Measurements from ENCODE around the gene RHBDD1. TPM values are rescaled to one million over a fixed set of nuclear protein-coding genes. Genes with fewer than 3 reads are reported as not detected.

The RHBDD1 gene
- total and polyA plus RNA-seq, 4 donors = 8.5 to 45.8 (median 16.1) TPM

DNA sequence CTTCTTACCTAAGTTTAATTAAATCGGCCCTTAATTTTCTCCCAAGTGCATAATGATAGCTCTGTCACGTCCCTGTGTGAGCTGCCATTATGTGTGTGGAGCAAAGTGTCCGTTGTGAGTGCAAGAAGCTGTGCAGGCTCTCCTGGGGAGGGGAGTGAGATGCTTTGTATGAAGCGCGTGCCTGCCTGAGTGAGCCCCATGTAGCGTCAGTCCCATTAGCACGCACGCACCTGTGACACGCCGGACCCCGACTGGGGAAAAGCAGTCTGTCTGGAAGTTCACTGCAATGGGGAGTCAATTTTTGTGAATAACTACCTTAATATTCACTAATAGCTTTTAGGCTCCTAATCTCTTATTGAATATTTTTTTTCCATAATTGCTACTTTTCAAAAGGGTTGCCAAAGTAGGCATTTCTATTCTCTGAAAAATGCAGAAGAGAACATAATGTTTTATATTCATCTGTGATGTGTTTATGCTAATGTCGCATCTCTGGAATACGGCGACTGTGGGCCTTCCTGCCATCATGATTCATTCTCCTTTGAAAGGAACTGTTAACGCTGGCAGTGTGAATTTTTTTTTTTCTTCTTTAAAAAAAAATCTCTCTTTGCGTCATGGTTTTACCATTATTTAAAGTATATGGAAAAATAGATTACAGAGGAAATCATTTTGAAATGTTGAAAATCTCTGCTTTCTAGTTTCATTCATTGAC, 170.5 kb downstream of the RHBDD1 start:
- no peak overlapping the region for H3K27ac ChIP-seq (ENCODE audit: low read depth in 1 of 2, low read length in 2 of 2)
- H3K9ac ChIP-seq (ENCODE audit: low read depth in 1 of 2, low read length in 2 of 2) = no peak overlapping the region
- H3K27me3 ChIP-seq (ENCODE audit: control insufficient read depth in 4 of 4, insufficient read depth in 4 of 4, low read length in 3 of 4) = no peaks in the 10 kb centered on the region
- 94% methylated on average over 16 of the region's 16 CpGs for WGBS
- H3K4me3 ChIP-seq (ENCODE audit: low read depth in 1 of 3, low read length in 3 of 3) = no peak overlapping the region
- DNase-seq (ENCODE audit: low spot score) = no peak
- H3K36me3 ChIP-seq (ENCODE audit: control insufficient read depth in 4 of 4, insufficient read depth in 3 of 4, low read depth in 1 of 4, low read length in 3 of 4) = no peaks in the 10 kb centered on the region
- no peak for TF ChIP-seq JUND (IDR thresholded peaks at IDR 0.05)
- TF ChIP-seq FOXA2 (IDR thresholded peaks at IDR 0.05) = no peak
- no peak for TF ChIP-seq RXRA (IDR thresholded peaks at IDR 0.05)
- TF ChIP-seq GABPA (IDR thresholded peaks at IDR 0.05 in 1 of 2, conservative IDR thresholded peaks at IDR 0.05 in 1 of 2) = no peak
- H3K9me3 ChIP-seq (ENCODE audit: control insufficient read depth in 4 of 4, low read length in 3 of 4) = no peaks in the 10 kb centered on the region
- H3K4me1 ChIP-seq (ENCODE audit: control insufficient read depth in 4 of 4, insufficient read depth in 4 of 4, low read length in 3 of 4) = no peaks in the 10 kb centered on the region

DNA sequence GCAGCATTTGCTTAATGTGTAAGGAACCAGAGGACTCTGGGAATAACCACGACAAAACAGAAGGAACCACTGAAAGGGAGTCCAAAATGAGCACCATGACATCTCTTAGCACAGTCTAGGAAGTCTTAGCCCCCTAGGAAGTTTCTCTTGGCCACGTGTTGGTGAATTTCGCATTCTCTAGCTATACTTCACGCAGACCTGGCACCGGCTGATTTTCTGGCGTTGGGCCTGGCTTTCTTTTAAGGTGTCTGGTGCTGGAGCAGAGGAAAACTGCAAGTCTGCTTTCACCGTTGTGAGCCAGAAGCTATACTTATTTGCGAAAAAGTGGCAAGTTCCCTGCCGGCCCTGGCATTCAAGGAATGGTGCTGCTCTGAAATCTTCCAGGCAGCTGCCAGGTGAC, 171.3 kb downstream of the RHBDD1 start:
- H3K4me1 ChIP-seq (ENCODE audit: control insufficient read depth in 4 of 4, insufficient read depth in 4 of 4, low read length in 3 of 4) = no peaks in the 10 kb centered on the region
- H3K9me3 ChIP-seq (ENCODE audit: control insufficient read depth in 4 of 4, low read length in 3 of 4) = no peaks in the 10 kb centered on the region
- no peak overlapping the region for H3K9ac ChIP-seq (ENCODE audit: low read depth in 1 of 2, low read length in 2 of 2)
- H3K36me3 ChIP-seq (ENCODE audit: control insufficient read depth in 4 of 4, insufficient read depth in 3 of 4, low read depth in 1 of 4, low read length in 3 of 4) = no peaks in the 10 kb centered on the region
- no peak overlapping the region for H3K4me3 ChIP-seq (ENCODE audit: low read depth in 1 of 3, low read length in 3 of 3)
- WGBS = 84% methylated on average over 9 of the region's 9 CpGs
- H3K27me3 ChIP-seq (ENCODE audit: control insufficient read depth in 4 of 4, insufficient read depth in 4 of 4, low read length in 3 of 4) = no peaks in the 10 kb centered on the region
- TF ChIP-seq, protein P1, sequence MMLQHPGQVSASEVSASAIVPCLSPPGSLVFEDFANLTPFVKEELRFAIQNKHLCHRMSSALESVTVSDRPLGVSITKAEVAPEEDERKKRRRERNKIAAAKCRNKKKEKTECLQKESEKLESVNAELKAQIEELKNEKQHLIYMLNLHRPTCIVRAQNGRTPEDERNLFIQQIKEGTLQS (IDR thresholded peaks at IDR 0.05) = no peak
- TF ChIP-seq SP1 (IDR thresholded peaks at IDR 0.05) (no peak), JUND (IDR thresholded peaks at IDR 0.05) (no peak), HNF4G (IDR thresholded peaks at IDR 0.05) (no peak), NR2F2 (IDR thresholded peaks at IDR 0.05) (no peak), RAD21 (IDR thresholded peaks at IDR 0.05) (no peak)
- TF ChIP-seq, protein P2, sequence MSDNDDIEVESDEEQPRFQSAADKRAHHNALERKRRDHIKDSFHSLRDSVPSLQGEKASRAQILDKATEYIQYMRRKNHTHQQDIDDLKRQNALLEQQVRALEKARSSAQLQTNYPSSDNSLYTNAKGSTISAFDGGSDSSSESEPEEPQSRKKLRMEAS (IDR thresholded peaks at IDR 0.05) = no peak
- H3K27ac ChIP-seq (ENCODE audit: low read depth in 1 of 2, low read length in 2 of 2) = no peak overlapping the region
- no peak for DNase-seq (ENCODE audit: low spot score)

GRCh38 chr2:227007940-227008339, 172.1 kb downstream of the RHBDD1 start:
- Histone ChIP-seq H3K4me1 (ENCODE audit: control insufficient read depth in 4 of 4, insufficient read depth in 4 of 4, low read length in 3 of 4) (no peaks in the 10 kb centered on the region), H3K4me3 (ENCODE audit: low read depth in 1 of 3, low read length in 3 of 3) (no peak overlapping the region), H3K27me3 (ENCODE audit: control insufficient read depth in 4 of 4, insufficient read depth in 4 of 4, low read length in 3 of 4) (no peaks in the 10 kb centered on the region), H3K27ac (ENCODE audit: low read depth in 1 of 2, low read length in 2 of 2) (no peak overlapping the region), H3K9ac (ENCODE audit: low read depth in 1 of 2, low read length in 2 of 2) (no peak overlapping the region), H3K9me3 (ENCODE audit: control insufficient read depth in 4 of 4, low read length in 3 of 4) (no peaks in the 10 kb centered on the region), H3K36me3 (ENCODE audit: control insufficient read depth in 4 of 4, insufficient read depth in 3 of 4, low read depth in 1 of 4, low read length in 3 of 4) (no peaks in the 10 kb centered on the region)
- DNase-seq (ENCODE audit: low spot score) = no peak
- WGBS = 96% methylated on average over 17 of the region's 17 CpGs
- TF ChIP-seq RAD21 (IDR thresholded peaks at IDR 0.05) (no peak), YY1 (IDR thresholded peaks at IDR 0.05) (no peak)

- no peak for TF ChIP-seq HNF4G (IDR thresholded peaks at IDR 0.05)
- TF ChIP-seq EGR1 (IDR thresholded peaks at IDR 0.05; ENCODE audit: low read depth in 2 of 2) = no peak
- no peak for TF ChIP-seq FOXA1 (IDR thresholded peaks at IDR 0.05)
- TF ChIP-seq SP1 (IDR thresholded peaks at IDR 0.05) = no peak
- TF ChIP-seq, protein P1 (IDR thresholded peaks at IDR 0.05) = no peak
- no peak for TF ChIP-seq TAF1 (conservative IDR thresholded peaks at IDR 0.05)
- TF ChIP-seq, protein P3, sequence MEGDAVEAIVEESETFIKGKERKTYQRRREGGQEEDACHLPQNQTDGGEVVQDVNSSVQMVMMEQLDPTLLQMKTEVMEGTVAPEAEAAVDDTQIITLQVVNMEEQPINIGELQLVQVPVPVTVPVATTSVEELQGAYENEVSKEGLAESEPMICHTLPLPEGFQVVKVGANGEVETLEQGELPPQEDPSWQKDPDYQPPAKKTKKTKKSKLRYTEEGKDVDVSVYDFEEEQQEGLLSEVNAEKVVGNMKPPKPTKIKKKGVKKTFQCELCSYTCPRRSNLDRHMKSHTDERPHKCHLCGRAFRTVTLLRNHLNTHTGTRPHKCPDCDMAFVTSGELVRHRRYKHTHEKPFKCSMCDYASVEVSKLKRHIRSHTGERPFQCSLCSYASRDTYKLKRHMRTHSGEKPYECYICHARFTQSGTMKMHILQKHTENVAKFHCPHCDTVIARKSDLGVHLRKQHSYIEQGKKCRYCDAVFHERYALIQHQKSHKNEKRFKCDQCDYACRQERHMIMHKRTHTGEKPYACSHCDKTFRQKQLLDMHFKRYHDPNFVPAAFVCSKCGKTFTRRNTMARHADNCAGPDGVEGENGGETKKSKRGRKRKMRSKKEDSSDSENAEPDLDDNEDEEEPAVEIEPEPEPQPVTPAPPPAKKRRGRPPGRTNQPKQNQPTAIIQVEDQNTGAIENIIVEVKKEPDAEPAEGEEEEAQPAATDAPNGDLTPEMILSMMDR (IDR thresholded peaks at IDR 0.05; ENCODE audit: low read depth, low read length, missing input control) = no peak
- TF ChIP-seq RXRA (IDR thresholded peaks at IDR 0.05) = no peak
- no peak for TF ChIP-seq YY1 (IDR thresholded peaks at IDR 0.05)
- TF ChIP-seq, protein P4, sequence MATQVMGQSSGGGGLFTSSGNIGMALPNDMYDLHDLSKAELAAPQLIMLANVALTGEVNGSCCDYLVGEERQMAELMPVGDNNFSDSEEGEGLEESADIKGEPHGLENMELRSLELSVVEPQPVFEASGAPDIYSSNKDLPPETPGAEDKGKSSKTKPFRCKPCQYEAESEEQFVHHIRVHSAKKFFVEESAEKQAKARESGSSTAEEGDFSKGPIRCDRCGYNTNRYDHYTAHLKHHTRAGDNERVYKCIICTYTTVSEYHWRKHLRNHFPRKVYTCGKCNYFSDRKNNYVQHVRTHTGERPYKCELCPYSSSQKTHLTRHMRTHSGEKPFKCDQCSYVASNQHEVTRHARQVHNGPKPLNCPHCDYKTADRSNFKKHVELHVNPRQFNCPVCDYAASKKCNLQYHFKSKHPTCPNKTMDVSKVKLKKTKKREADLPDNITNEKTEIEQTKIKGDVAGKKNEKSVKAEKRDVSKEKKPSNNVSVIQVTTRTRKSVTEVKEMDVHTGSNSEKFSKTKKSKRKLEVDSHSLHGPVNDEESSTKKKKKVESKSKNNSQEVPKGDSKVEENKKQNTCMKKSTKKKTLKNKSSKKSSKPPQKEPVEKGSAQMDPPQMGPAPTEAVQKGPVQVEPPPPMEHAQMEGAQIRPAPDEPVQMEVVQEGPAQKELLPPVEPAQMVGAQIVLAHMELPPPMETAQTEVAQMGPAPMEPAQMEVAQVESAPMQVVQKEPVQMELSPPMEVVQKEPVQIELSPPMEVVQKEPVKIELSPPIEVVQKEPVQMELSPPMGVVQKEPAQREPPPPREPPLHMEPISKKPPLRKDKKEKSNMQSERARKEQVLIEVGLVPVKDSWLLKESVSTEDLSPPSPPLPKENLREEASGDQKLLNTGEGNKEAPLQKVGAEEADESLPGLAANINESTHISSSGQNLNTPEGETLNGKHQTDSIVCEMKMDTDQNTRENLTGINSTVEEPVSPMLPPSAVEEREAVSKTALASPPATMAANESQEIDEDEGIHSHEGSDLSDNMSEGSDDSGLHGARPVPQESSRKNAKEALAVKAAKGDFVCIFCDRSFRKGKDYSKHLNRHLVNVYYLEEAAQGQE (IDR thresholded peaks at IDR 0.05) = no peak
- no peak for TF ChIP-seq GABPA (IDR thresholded peaks at IDR 0.05 in 1 of 2, conservative IDR thresholded peaks at IDR 0.05 in 1 of 2)
- no peak for TF ChIP-seq JUND (IDR thresholded peaks at IDR 0.05)
- TF ChIP-seq RAD21 (IDR thresholded peaks at IDR 0.05) = no peak
- 68% methylated on average over 3 of the region's 3 CpGs for WGBS
Observed at GRCh38 chr2:227010433-227010832, 174.6 kb downstream of the RHBDD1 start.

More at GRCh38 chr2:227010433-227010832, 174.6 kb downstream of the RHBDD1 start:
- no peak overlapping the region for H3K9ac ChIP-seq (ENCODE audit: low read depth in 1 of 2, low read length in 2 of 2)
- H3K4me1 ChIP-seq (ENCODE audit: control insufficient read depth in 4 of 4, insufficient read depth in 4 of 4, low read length in 3 of 4) = no peaks in the 10 kb centered on the region
- DNase-seq (ENCODE audit: low spot score) = no peak
- no peak overlapping the region for H3K4me3 ChIP-seq (ENCODE audit: low read depth in 1 of 3, low read length in 3 of 3)
- no peaks in the 10 kb centered on the region for H3K9me3 ChIP-seq (ENCODE audit: control insufficient read depth in 4 of 4, low read length in 3 of 4)
- no peaks in the 10 kb centered on the region for H3K27me3 ChIP-seq (ENCODE audit: control insufficient read depth in 4 of 4, insufficient read depth in 4 of 4, low read length in 3 of 4)
- H3K27ac ChIP-seq (ENCODE audit: low read depth in 1 of 2, low read length in 2 of 2) = no peak overlapping the region
- no peaks in the 10 kb centered on the region for H3K36me3 ChIP-seq (ENCODE audit: control insufficient read depth in 4 of 4, insufficient read depth in 3 of 4, low read depth in 1 of 4, low read length in 3 of 4)

Measured in liver (tissue), 9 donors.